HG02623 (cell line): ENCODE measurements around the gene KLHL11.
A peak's percentile ranks its signal among the peaks of the same experiment; 100 is the strongest.

ENCODE experiments used
- ATAC-seq: cut with Tn5 transposase; IDR thresholded peaks from one replicate; pipeline ENCODE4 v1.9.1; 2021; ENCODE audit warnings: moderate library complexity; ENCODE audit not compliant: unreplicated experiment

KLHL11 gene

GRCh38 chr17:41812381-41813151 is 52.7 kb downstream of the KLHL11 start, which contains the start of gene FKBP10:
Gene FKBP10 (plus strand): TSS chr17:41813004. CDS start chr17:41813035, 31 bp downstream.
- ATAC-seq: no peak

- ATAC-seq: peak; percentile 52
Observed at GRCh38 chr17:41811549-41812380, 53.5 kb downstream of the KLHL11 start, which contains the start of gene P3H4. Gene P3H4 (minus strand): TSS chr17:41811949. CDS start chr17:41811915, 34 bp downstream.

GRCh38 chr17:41810659-41811548 is 54.3 kb downstream of the KLHL11 start:
- ATAC-seq: no peak

DNA sequence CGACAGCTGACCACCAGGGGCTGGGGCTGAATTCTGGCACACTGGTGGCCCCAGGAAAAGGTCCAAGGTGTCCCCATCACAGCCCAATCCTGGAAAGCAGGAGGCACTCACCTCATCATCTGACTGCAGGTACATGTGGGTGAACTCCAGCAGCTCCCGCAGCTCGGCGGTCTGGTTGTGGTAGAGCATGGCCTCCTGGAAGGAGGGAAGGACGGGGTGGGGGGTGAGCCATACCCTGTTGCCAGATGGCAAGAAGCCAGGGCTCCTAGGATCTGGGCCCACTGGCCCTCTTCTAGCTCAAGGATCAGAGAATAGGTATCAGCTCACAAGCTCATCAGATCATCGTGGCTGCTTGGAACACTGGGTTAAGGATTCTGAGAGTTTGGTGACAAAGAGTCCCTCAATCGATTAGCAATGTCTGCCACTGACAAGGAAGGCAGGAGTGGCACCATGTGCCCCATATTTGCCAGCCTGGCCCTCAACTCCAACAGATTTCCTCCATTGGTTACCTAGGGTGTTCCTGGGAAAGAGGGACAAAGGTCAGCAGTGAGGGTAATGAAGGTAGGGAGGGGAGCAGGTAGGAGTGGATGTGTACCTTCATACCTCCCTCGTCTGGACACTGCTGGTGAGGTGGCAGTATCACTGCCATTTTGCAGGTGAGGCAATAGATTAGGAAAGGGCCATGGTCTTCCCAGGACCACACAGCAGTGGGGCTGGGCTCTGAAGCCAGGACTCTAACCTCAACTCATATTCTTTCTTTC is 58.4 kb downstream of the KLHL11 start:
- no peak for ATAC-seq
